Measurements from ENCODE around the gene PLCD3.
A peak's percentile ranks its signal among the peaks of the same experiment; 100 is the strongest.

PLCD3 gene

DNA sequence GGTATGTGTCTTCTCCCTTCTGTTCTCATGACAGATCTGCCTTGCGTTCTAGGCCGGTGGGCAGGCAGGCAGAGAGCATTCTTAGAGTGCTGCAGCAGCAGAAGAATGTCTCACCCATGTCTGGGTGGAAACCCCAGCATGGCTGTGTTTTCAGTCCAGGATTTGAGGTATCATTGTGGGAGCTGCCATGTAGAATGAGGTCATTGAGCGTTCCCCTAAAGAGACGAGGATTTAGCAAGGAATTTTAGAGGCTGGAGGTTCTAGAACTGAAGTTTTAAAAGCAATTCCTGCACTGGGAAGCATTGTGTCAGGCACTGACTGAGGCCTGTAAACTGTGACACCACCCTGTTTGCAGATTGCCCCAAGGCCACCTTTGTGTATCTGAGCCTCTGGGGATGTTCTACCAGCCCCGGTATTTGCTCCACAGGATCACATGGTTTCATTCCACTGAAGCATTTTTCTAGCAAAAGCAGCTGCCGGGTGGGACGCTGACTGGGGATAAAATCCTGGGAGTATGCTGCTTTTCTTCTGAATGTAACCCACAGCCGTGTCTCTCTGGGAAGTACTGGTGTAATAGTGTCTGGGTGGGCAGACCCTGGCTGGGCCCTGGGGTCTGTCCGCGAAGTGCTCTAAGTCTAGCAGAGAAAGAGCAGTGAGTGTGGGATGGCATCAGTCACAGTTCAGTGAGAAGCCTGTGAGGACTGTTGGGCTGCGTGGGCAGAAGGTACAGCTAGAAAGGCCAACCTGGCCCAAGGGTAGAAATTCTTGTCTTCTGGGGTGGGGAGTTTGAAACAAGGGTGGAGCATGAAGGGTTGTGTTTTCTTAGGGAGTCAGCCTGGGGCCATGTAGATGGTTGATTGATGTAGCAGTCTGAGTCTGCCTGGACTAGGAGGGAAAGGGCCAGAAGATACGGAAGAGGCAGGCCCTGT, 30.2 kb downstream of the PLCD3 start:
- DNase-seq: peak; percentile 65

DNA sequence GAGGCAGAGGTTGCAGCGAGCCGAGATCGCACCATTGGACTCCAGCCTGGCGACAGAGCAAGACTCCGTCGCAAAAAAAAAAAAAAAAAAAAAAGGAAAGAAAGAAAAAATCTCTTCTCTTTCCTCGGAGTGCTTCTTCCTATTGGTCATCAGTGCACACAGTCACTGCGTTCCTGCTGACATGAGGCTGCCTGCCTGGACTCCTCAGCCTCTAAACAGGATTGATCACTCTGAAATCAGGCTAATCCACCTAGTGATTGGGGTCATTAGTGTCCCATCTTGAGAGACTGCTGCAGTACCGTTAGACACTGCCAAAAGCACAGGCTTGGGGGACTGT, 30.8 kb downstream of the PLCD3 start:
- no peak for DNase-seq

DNA sequence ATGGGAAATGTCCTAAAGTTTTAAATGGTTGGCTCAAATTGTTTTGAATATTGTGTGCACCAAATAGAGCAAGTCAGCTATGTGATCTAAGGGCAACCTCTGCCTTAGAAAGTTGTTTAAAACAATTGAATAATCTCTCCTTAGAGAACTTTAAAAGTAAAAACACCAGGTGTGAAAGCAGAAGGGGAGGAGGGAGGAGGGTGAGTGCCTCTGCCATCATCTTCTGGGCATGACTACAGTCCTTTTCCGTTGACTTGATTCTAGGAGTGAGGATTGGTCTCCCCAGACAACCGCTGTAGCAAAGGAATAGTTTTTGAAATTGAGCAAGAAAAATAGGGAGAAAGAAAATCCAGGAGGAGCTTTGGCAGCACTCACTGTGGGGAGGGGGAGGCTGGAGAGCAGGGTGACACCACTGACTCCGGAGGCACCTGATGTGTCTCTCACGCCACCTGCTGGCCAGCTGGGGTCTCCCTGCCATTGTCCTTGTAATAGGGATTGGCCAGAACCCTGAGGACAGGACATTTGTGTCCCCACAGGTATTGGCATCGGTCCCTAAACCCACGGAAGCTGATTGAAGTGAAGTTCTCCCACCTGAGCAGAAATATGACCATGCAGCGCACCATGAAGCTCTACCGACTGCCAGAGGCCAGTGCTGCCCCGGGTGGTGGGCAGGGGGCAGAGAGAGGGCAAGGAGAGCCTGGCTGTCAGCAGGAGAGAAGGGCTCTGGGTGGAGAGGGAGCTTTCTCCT, 33.3 kb downstream of the PLCD3 start:
- peak; percentile 25 for DNase-seq

DNA sequence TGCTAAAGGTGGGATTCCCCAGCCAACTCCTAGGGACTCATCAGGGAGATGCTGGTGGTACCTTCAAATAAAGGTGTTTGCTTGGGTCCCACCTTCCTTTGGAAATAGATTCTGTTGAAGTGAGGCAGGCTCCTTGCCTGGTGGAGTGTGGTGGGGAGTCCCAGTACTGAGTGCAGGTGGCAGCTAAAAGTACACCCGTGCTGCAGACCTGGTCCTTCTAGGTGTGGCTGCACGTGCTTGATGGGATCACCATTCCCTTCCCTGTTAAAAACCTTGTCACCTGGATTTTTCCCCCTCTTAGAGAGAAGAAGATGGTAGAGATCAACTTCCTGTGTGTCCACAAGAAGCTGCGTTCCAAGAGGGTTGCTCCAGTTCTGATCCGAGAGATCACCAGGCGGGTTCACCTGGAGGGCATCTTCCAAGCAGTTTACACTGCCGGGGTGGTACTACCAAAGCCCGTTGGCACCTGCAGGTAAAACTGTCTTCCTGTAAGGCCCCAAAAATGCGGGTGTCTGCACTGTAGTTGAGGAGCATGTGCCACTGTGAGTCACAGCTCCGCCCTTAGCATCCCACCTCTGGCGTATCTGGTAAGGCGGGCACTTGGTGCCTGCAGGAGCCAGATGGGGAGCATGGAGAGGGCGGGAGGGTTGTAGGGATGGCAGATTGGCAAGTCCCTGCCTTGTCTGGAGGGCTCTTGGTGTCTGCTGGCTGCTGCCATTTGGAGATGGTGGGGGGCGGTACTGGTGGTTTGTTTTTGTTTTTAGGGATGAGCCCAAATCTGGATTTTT, 34.0 kb downstream of the PLCD3 start:
- DNase-seq: peak; percentile 47

DNA sequence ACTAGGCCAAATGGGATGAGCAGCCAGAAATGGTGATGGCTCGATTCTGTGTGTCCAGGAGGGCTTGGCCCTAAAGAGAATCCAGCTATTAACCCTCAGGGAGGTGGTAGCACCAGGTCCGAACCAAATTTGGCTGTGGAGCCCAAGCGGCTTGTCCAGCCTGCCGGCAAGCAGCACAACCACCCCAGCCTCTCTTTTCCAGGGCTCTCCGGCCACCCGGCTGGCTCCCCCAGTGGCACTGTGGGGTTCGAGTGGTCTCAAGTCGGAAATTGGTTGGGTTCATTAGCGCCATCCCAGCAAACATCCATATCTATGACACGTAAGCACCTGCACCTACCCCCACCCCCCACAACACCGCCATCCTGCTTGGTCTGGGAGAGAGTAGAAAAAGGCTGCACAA, 35.4 kb downstream of the PLCD3 start:
- no peak for DNase-seq

DNA sequence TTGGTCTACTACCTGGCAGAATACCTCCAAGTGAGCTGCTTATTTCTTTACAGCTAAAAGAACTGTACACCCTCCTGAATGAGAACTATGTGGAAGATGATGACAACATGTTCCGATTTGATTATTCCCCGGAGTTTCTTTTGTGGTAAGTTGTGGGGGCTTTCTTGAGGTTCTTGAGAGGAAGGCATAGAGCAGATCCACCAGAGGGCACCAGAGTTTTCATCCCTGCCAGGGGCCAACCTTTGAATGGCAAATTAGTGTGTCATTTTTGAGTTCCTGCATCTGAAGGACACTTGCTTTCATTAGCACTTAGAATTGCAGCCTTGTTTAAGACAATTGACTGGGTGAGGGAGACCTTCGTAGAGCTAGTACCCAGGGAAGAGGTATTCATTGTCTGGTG, 36.2 kb downstream of the PLCD3 start:
- no peak for DNase-seq

DNA sequence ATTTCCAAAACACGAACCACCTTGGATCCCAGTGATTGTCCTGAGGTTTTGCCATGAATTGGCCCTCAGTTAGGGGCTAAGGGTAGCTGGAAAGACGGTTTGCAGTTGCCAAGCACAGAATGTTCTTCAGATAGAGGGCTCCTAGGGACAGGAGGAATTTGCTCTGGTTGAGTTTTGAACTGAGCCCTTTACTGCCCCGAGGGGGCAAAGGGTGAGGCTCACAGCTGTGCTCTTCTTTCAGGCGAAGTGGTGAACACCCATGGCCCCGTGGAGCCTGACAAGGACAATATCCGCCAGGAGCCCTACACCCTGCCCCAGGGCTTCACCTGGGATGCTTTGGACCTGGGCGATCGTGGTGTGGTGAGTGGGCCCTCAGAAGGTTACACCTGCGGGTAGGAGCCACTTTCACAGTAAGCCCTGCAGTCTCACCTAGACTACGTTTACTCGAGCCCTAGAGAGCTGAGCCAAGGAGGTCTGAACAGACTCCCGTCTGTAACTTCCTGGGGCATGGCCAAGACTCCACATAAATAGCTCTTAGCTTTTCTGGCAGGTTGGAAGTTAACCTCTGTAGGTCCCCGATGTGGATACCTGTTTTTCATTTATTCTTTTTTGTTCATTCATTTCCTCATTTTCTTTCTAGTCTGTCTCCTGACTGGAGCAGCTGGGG, 38.7 kb downstream of the PLCD3 start:
- no peak for DNase-seq

DNA sequence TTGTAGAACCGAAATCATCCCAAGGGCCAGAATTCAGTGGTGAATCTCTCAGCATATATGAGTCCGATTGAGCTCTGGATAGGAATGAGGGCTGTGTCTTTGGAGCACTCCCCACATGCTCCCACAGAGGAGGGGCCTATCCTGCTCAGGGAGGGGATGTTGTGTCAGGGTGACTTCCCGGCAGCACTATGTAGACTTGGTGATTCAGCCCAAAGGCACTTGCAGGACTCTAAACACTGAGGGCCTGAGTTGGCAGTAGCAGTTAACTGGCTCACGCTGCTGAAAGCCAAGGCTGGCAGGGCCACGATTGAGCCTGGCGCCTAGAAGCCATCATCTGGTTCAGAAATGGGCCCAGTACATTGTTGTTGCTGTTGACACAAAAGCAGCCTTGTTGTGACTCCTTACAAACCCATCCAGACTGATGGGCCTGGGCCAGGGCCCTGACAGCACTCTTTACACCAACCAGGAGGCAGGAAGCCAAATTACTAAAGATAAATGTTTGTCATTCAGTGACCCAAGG, 39.3 kb downstream of the PLCD3 start:
- DNase-seq: peak; percentile 97

DNA sequence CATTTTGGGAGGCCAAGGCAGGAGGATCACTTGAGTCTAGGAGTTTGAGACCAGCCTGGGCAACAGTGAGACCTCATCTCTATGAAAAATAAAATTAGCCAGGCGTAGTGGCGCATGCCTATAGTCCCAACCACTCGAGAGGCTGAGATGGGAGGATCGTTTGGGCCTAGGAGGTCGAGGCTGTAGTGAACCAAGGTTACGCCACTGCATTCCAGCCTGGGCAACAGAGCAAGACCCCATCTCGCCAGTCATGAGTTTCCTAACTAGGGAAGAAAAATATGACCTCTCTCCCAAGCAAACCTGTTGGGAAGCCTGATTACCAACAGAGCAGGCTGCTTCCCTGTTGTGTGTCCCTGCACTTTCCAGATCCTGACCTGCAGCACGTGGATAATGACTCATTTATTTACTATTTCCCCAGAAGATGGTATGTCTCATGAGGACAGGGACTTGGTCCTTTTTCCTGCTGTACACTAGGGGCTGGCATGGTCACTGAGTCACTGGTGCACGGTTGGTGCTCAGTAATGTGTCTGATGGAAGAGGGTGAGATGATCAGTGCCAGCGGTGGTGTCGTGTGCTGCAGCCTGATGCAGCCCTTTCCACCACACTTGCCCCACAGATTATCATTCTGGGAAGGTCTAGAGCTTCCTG, 40.4 kb downstream of the PLCD3 start:
- DNase-seq: no peak

DNA sequence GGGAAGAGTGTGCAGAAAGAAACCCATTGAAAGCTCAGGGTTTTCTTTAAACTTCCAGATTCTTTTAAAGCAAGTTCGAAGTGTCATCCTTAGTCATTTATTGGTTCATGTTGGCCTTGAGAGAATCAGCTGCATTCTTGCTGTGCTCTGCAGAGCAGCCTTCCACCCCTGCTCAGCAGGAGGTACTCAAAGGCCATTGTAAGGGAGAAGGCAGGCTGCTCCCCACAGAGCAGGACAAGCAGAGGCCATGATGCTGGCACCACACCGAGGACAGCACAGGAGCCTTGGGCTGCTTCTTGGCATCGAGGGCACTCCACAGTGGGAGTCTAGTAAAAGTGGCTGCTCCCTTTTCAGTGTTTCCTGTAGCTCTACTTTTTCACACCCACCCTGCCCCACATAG, 41.6 kb downstream of the PLCD3 start:
- no peak for DNase-seq

DNA sequence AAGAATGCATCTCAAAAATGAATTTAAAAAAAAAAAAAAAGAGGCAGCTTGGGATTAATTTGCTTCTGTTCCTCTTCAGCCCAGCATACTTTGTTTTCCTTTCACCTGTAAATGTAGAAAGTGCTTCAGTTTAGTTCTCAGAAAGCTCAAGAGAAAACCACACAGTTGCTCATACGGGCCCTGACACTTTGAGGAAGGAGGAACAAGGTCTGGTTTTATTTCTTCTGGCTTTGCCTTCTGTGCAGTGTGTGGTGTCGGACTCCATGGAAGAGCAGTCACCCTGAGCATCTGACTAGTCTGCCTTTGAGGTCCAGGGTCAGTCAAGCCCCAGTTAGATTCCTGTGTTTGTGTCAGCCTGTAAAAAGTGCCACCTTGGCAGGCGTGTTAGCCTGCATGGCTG, 43.6 kb downstream of the PLCD3 start:
- no peak for DNase-seq

DNA sequence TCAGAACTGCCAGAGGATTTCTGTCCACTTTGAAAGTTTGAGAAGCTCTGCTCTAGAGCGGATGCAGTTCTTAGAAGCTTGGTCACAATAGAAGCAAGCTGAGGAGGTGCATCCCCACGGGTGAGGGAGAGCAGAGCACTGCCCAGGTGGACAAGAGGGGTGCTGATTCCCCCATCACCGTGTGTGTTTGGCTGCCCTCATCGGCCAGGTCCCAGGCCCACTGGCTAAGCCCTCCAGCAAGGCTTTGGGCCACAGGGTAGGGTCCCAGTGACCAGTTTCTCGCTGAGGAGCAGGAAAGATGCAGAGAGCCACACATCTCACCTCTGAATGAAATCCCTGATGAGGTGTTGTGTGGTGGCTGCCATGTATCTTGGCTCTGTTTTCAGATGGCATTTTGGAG, 44.3 kb downstream of the PLCD3 start:
- DNase-seq: no peak

DNA sequence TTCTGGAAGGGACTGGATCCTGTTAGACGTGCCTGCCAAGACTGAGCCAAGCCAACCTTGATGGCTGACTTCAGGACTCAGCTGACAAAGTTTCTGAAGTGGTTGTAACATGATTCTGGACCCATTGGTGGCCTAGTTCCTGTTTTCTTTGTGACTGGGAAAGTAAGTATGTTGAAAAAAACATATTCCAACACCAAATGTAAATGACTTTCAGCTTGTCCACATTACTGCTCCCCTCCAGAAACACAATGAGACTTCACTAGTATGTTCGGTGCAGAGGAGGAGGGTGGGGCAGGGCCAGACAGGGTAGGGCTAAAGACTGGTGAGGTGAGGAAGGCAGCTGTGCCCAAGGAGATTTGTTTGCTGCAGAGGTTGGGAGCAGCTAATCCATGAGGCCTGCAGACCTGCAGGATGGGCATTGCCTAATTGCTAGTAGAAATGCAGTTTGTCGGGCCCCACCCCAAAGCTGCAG, 44.8 kb downstream of the PLCD3 start:
- DNase-seq: no peak

DNA sequence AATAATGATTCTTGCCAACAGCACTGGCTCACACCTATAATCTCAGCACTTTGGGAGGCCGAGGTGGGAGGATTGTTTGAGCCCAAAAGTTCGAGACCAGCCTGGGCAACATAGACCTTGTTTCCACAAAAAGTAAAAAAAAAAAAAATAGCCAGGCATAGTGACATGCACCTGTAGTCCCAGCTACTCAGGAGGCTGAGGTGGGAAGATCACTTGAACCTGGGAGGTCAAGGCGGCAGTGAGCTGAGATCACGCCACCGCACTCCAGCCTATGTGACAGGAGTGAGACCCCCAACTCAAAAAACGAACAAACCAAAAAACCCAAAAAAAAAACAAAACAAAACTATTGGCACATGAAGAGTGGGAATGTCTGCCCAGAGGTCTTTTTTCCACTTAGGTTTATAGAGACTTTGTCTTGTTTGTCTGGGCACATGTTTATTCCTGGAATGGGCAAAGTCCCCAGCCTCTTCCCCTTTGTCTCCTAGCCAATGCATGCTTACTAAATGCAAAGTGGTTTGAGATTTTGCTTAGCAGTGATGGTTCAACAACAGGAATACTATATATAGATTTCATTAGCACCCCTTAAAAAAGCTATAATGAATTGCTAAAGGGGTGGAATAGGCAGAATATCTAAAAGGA, 45.3 kb downstream of the PLCD3 start:
- no peak for DNase-seq

DNA sequence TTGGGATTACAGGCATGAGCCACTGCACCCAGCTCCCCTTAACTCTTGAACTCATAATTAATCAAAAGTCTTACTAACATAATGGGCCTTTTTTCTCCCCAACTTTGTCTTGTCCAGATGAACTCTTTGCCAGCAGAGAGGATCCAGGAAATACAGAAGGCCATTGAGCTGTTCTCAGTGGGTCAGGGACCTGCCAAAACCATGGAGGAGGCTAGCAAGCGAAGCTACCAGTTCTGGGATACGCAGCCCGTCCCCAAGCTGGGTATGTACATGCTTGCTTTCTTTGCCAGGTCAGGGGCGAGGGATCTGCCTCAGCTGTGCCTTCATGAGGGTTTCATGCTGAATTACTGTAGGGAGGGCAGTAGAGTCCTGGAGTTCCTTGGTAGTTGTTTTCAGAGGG, 45.9 kb downstream of the PLCD3 start:
- DNase-seq: no peak

DNA sequence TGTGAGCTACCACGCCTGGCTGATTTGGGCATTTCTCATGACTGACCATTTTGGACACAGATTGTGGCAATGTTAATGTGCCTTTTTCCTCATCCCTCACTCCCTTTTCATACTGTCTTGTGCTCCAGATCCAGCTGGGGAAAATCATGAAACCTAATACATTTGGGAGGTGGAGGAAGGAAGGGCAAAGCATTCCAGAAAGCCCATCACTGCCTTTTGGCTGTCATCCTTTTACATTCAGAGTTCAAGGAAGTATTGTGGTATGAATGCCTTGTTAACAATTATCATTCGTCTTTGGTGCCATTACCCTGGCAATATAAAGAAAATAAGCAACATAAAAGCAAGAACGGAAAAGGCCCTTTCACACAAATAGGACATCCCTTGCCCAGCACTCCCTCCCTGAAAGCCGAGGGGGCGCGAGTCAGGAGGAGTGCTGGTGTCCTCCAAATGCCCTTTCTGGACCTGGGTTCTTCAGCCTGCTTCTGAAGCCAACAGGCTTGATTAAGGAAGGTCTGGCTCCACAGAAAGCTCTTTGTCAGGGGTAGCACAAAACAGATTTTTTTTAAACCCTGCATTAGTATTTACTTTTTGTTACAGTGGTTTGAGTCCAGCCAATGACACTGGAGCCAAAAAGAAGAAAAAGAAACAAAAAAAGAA, 51.1 kb downstream of the PLCD3 start:
- DNase-seq: no peak

DNA sequence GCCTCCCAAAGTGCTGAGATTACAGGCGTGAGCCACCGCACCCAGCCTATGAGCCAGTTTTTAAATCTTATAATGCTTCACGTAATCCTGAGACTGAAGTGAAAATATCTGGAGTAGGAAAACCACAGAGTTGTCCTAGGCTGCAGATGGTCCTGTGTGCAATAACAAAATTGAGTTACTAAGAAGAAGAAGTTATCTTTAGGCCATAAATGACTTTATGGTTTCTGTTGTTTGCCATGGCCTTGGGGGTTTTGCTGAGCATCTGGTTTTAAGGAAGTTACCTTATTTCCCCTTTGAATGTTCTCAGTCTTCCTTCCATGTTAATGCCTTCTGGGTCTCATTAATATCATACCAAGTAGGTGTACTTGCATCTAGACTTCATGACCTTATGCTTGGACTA, 54.7 kb downstream of the PLCD3 start:
- no peak for DNase-seq

DNA sequence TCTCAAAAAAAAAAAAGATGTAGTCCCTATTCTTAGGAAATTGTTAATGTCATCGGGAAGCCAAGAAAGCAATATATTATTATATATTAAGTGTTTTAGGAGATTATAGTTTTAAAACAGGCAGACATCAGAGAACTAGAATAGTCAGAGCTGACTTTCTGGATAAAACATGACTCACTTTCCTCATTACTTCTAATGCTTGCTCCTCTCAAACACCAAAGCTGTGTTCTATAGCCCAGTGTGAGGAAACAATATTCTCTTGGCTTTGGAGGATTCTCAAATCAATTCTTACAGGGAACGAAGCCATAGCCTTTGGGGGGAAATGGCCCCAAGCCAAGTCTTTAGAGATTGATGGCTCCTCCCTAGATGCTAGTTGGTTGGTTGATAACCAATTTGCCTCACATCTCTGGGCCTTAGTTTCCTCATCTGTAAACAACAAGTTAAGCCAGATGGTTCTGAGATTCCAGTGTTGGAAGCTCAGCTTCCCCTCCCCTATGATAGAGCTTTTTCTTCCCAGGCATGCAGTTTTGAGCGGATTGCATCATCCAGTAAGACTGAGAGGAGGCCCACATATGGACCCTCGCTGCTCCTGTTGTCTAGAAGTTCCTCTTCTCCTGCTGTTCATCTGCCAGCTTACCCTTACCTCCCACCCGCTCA, 58.8 kb downstream of the PLCD3 start:
- DNase-seq: no peak

DNA sequence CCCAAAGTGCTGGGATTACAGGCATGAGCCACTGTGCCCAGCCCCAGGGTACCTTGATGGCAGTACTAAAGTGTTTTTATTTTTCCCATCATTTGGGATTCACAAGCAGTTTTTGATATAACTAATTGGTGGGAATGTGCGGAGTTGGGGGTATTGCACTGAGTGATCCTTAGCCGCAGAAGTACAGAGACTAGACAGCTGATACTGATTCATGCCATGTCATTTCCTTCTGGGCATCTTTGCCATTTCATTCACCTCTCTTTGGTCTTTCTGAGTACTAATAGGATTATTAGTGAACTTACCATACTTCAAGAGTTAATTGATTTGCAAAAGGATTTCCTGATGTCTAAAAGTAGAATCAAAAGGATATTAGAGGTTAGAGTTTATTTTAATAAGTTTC, 61.5 kb downstream of the PLCD3 start:
- DNase-seq: no peak

DNA sequence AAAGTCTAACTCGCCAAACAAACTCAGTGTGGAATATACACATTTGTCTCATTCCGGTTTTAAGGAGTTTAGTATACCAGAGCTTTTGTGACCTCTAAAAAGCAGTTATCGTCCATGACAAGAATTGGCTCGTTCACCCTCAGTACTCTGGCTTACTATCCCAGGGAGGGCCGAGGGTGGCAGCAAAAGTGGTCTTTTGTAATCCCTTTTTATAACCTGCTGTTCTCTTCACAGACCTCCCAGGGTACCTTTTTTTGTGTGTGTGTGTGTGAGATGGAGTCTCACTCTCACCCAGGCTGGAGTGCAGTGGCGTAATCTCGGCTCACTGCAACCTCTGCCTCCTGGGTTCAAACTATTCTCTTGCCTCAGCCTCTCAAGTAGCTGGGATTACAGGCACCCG, 62.3 kb downstream of the PLCD3 start:
- no peak for DNase-seq

DNA sequence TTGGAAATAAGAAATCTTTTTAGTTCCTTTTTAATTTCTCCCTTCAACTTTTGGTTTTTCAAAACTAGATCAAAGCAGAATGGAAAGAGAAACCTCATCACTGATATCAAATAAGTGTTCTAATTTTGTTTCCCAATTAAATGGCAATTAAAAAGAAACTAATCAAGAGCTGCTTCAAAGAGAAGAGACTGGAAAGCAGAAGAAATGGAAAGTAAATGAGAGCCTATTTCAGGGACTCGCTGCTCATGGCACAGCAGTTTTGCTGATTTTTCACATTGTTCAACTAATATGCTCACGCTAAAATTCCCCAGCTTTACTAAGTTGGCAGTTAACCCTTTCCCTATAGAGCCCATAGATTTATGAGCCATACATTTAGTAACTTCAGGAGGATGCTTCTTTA, 64.7 kb downstream of the PLCD3 start:
- DNase-seq: no peak

Measured in NCI-H226 (cell line).